Endothelial cell (in vitro differentiated cells): ENCODE results near the gene PATJ. TPM values are rescaled to one million over a fixed set of nuclear protein-coding genes. Genes with fewer than 3 reads are reported as not detected.

Source experiments
- DNase-seq: peaks from one replicate; pipeline ENCODE4 v3.0.0; 2021; ENCODE audit warnings: low spot score
- H3K27ac Mint-ChIP-seq: one replicate; pipeline ENCODE4 v1.8.0; 2021; ENCODE audit warnings: mixed read lengths, inconsistent platforms; ENCODE audit not compliant: unreplicated experiment
- H3K27me3 Mint-ChIP-seq: one replicate; pipeline ENCODE4 v1.8.0; 2021; ENCODE audit warnings: mild to moderate bottlenecking, moderate library complexity, mixed read lengths, inconsistent platforms; ENCODE audit not compliant: unreplicated experiment
- H3K36me3 Mint-ChIP-seq: one replicate; pipeline ENCODE4 v1.8.0; 2021; ENCODE audit warnings: mild to moderate bottlenecking, low read depth, mixed read lengths, inconsistent platforms; ENCODE audit not compliant: unreplicated experiment
- H3K4me1 Mint-ChIP-seq: one replicate; pipeline ENCODE4 v1.8.0; 2021; ENCODE audit warnings: mild to moderate bottlenecking, mixed read lengths, inconsistent platforms; ENCODE audit not compliant: unreplicated experiment
- H3K4me3 Mint-ChIP-seq: one replicate; pipeline ENCODE4 v1.8.0; 2021; ENCODE audit warnings: mild to moderate bottlenecking, mixed read lengths, inconsistent platforms; ENCODE audit not compliant: unreplicated experiment
- H3K9me3 Mint-ChIP-seq: one replicate; pipeline ENCODE4 v1.8.0; 2021; ENCODE audit warnings: mixed read lengths, inconsistent platforms; ENCODE audit not compliant: unreplicated experiment
- total RNA-seq: library from RNA; stranded (reverse); fragmentation: NEBNext Ultra II Directional; extraction: Animal tissue kit (Norgen Biotek cat#: 25700); gene quantifications from one replicate; pipeline ENCODE4 v1.2.1, GENCODE V29; 2021; ENCODE audit not compliant: unreplicated experiment
- TF ChIP-seq, protein P1 (sequence below): fragments of 200-600 bp; sonication (generic); IDR thresholded peaks from one replicate; pipeline ENCODE4 v1.5.0; 2021; ENCODE audit warnings: antibody characterized with exemption; ENCODE audit not compliant: unreplicated experiment

PATJ gene
- total RNA-seq, 1 donor from 2014 or later, result 13.9 TPM

GRCh38 chr1:61926597-61926996 is 184.3 kb downstream of the PATJ start:
- Mint-ChIP-seq H3K4me3 (no peak overlapping the region), H3K36me3 (peaks cover 5% of the 10 kb centered on the region), H3K27me3 (no peaks in the 10 kb centered on the region), H3K4me1 (no peaks in the 10 kb centered on the region), H3K27ac (no peak overlapping the region), H3K9me3 (no peaks in the 10 kb centered on the region)
- TF ChIP-seq, protein P1, sequence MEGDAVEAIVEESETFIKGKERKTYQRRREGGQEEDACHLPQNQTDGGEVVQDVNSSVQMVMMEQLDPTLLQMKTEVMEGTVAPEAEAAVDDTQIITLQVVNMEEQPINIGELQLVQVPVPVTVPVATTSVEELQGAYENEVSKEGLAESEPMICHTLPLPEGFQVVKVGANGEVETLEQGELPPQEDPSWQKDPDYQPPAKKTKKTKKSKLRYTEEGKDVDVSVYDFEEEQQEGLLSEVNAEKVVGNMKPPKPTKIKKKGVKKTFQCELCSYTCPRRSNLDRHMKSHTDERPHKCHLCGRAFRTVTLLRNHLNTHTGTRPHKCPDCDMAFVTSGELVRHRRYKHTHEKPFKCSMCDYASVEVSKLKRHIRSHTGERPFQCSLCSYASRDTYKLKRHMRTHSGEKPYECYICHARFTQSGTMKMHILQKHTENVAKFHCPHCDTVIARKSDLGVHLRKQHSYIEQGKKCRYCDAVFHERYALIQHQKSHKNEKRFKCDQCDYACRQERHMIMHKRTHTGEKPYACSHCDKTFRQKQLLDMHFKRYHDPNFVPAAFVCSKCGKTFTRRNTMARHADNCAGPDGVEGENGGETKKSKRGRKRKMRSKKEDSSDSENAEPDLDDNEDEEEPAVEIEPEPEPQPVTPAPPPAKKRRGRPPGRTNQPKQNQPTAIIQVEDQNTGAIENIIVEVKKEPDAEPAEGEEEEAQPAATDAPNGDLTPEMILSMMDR, result no peak
- no peak for DNase-seq

DNA sequence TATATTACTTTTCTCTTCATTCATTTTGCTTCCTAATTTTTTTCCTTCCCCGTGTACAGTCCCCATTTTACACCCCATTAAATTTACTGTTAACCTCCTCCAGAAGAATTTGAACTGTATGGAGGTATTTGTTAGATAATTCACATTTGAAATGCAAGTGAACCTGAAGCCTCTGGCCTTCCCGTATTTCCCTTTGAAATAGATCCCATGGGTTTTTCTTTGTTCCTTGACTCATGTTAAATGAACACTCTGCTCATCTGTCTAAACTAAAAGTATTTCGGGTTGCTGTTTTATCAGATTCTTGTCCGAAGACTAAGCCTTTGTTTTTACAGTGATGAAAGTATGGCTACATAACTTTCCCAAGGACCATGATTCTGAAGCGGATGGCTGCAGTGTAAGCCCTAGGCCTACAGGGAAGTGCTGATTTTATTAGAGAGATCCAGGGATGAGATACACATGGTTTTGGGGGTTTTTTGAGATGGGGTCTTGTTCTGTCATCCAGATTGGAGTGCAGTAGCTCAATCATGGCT is 187.9 kb downstream of the PATJ start:
- H3K9me3 Mint-ChIP-seq, result no peaks in the 10 kb centered on the region
- no peak overlapping the region for H3K27ac Mint-ChIP-seq
- no peaks in the 10 kb centered on the region for H3K27me3 Mint-ChIP-seq
- H3K4me1 Mint-ChIP-seq, result no peaks in the 10 kb centered on the region
- H3K36me3 Mint-ChIP-seq, result no peaks in the 10 kb centered on the region
- no peak overlapping the region for H3K4me3 Mint-ChIP-seq
- TF ChIP-seq, protein P1, result no peak
- no peak for DNase-seq

GRCh38 chr1:61931587-61932279 is 189.5 kb downstream of the PATJ start:
- TF ChIP-seq, protein P1, result no peak
- Mint-ChIP-seq H3K9me3 (no peaks in the 10 kb centered on the region), H3K27ac (no peak overlapping the region), H3K4me1 (no peaks in the 10 kb centered on the region), H3K36me3 (no peaks in the 10 kb centered on the region), H3K4me3 (no peak overlapping the region), H3K27me3 (no peaks in the 10 kb centered on the region)
- no peak for DNase-seq

DNA sequence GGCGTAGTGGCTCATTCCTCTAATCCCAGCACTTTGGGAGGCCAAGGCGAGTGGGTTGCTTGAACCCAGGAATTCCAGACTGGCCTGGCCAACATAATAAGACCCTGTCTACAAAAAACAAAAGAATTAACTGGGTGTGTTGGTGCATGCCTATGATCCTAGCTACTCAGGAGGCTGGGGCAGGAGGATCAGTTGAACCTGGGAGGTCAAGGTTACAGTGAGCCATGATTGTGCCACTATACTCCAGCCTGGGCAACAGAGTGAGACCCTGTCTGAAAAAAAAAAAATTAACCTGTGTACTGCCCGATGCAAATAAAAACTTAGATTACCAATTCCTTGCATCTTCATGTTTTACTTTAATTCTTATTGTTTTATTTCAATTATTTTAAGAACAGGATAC is 193.2 kb downstream of the PATJ start:
- no peak overlapping the region for H3K27ac Mint-ChIP-seq
- H3K4me3 Mint-ChIP-seq, result no peak overlapping the region
- no peaks in the 10 kb centered on the region for H3K36me3 Mint-ChIP-seq
- TF ChIP-seq, protein P1, result no peak
- no peaks in the 10 kb centered on the region for H3K9me3 Mint-ChIP-seq
- H3K27me3 Mint-ChIP-seq, result no peaks in the 10 kb centered on the region
- H3K4me1 Mint-ChIP-seq, result no peaks in the 10 kb centered on the region
- no peak for DNase-seq

DNA sequence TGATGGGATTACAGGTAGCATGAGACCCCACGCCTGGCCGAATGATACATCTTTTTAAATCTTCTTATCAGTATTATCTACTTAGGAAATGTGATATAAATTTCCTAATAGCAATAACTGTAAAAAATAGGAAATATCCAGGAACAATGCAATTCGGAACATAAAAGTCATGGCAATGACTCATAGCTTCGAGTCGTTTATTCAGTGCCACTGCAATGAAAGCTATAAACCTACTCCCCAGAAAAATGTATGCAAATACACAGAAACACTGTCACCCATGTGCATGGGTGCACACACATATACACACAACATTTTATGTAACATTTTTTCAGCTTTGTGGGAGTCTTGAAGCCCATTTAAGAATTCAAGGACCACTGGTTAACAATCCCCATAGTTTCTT is 194.6 kb downstream of the PATJ start:
- Mint-ChIP-seq H3K27ac (no peak overlapping the region), H3K4me3 (no peak overlapping the region), H3K4me1 (no peaks in the 10 kb centered on the region), H3K36me3 (no peaks in the 10 kb centered on the region), H3K27me3 (no peaks in the 10 kb centered on the region), H3K9me3 (no peaks in the 10 kb centered on the region)
- DNase-seq, result no peak
- TF ChIP-seq, protein P1, result no peak
